HFFc6 (cell line): ENCODE measurements around the gene PCMT1. TPM values are rescaled to one million over a fixed set of nuclear protein-coding genes. Genes with fewer than 3 reads are reported as not detected.
"Not testable (repeated sequence)": the region's sequence is repeated elsewhere in the genome, so short reads cannot be mapped to it uniquely, and the experiment has no call there.

Experiments used
- DNase-seq: peaks from one replicate; pipeline ENCODE4 v3.0.0-alpha.2; 2018
- H3K27ac Mint-ChIP-seq: 2 replicates; pipeline ENCODE4 v1.8.0; 2020; ENCODE audit warnings: mild to moderate bottlenecking, mixed read lengths
- H3K27me3 Mint-ChIP-seq: 2 replicates; pipeline ENCODE4 v1.8.0; 2021; ENCODE audit warnings: mild to moderate bottlenecking, moderate library complexity, mixed read lengths; ENCODE audit not compliant: insufficient read depth
- H3K36me3 Mint-ChIP-seq: 2 replicates; pipeline ENCODE4 v1.8.0; 2021; ENCODE audit warnings: low read depth, mixed read lengths
- H3K4me1 Mint-ChIP-seq: 2 replicates; pipeline ENCODE4 v1.8.0; 2020; ENCODE audit warnings: low read depth, mixed read lengths
- H3K4me3 Mint-ChIP-seq: 2 replicates; pipeline ENCODE4 v1.8.0; 2020; ENCODE audit warnings: mild to moderate bottlenecking, moderate library complexity, mixed read lengths
- H3K9me3 Mint-ChIP-seq: 2 replicates; pipeline ENCODE4 v1.8.0; 2020; ENCODE audit warnings: mild to moderate bottlenecking, mixed read lengths
- CTCF ChIP-seq: fragments of 200-600 bp; sonication (generic); IDR thresholded peaks from 2 replicates; pipeline ENCODE4 v1.5.0; 2021; ENCODE audit warnings: antibody characterized with exemption, mild to moderate bottlenecking
- total RNA-seq, 6 experiments: library from RNA; stranded (reverse); fragmentation: NEBNext Ultra II Directional; extraction: Animal tissue kit (Norgen Biotek cat#: 25700); gene quantifications; 2 replicates in 1 of 6; 3 replicates in 5 of 6; pipeline ENCODE4 v1.2.3, GENCODE V29; 2021

The PCMT1 gene
- total RNA-seq, 6 experiments from 2014 or later, result 99.7 to 126 (median 112) TPM

- Mint-ChIP-seq H3K27ac (no peak overlapping the region; the same call in none of the 2 replicates), H3K36me3 (peaks cover 9% of the 10 kb centered on the region; the same call in 1 of the 2 replicates), H3K4me3 (no peak overlapping the region), H3K4me1 (peaks cover 73% of the 10 kb centered on the region), H3K9me3 (no peaks in the 10 kb centered on the region), H3K27me3 (no peaks in the 10 kb centered on the region)
- DNase-seq, result no peak
- TF ChIP-seq CTCF, result no peak
These were observed 94.9 kb downstream of the PCMT1 start for GRCh38 chr6:149844480-149844879.

GRCh38 chr6:149845549-149845948 lies 96.0 kb downstream of the PCMT1 start:
- no peaks in the 10 kb centered on the region for H3K27me3 Mint-ChIP-seq
- H3K36me3 Mint-ChIP-seq, result peaks cover 9% of the 10 kb centered on the region; the same call in 1 of the 2 replicates
- no peak overlapping the region for H3K27ac Mint-ChIP-seq
- H3K4me1 Mint-ChIP-seq, result peaks cover 75% of the 10 kb centered on the region
- DNase-seq, result no peak
- no peak for TF ChIP-seq CTCF
- H3K9me3 Mint-ChIP-seq, result no peaks in the 10 kb centered on the region
- no peak overlapping the region for H3K4me3 Mint-ChIP-seq

- Mint-ChIP-seq H3K27me3 (no peaks in the 10 kb centered on the region), H3K4me3 (peak overlapping the region; percentile 71), H3K4me1 (peaks cover 75% of the 10 kb centered on the region), H3K36me3 (peaks cover 14% of the 10 kb centered on the region; the same call in 1 of the 2 replicates), H3K27ac (peak overlapping the region; percentile 86), H3K9me3 (no peaks in the 10 kb centered on the region)
- DNase-seq, result peak; percentile 83
- no peak for TF ChIP-seq CTCF
These were observed 96.8 kb downstream of the PCMT1 start for GRCh38 chr6:149846321-149846720.

- Mint-ChIP-seq H3K27ac (peak overlapping the region; percentile 80), H3K27me3 (no peaks in the 10 kb centered on the region), H3K36me3 (peaks cover 10% of the 10 kb centered on the region; the same call in 1 of the 2 replicates), H3K9me3 (no peaks in the 10 kb centered on the region), H3K4me1 (peaks cover 86% of the 10 kb centered on the region), H3K4me3 (no peak overlapping the region)
- DNase-seq, result no peak
- no peak for TF ChIP-seq CTCF
These were observed 98.4 kb downstream of the PCMT1 start for GRCh38 chr6:149847939-149848267.

- H3K27me3 Mint-ChIP-seq, H3K36me3 Mint-ChIP-seq, DNase-seq, H3K4me3 Mint-ChIP-seq, H3K9me3 Mint-ChIP-seq: not testable (repeated sequence)
- H3K4me1 Mint-ChIP-seq, result peaks cover 83% of the 10 kb centered on the region
- H3K27ac Mint-ChIP-seq, result peak overlapping the region; percentile 80
These were observed 98.8 kb downstream of the PCMT1 start for GRCh38 chr6:149848343-149848742.

GRCh38 chr6:149851461-149852110 lies 102.0 kb downstream of the PCMT1 start:
- TF ChIP-seq CTCF, result no peak
- DNase-seq, result peak; percentile 59
- Mint-ChIP-seq H3K4me3 (peak overlapping the region; percentile 20), H3K27ac (peak overlapping the region; percentile 79), H3K9me3 (no peaks in the 10 kb centered on the region), H3K36me3 (peaks cover 10% of the 10 kb centered on the region; the same call in 1 of the 2 replicates), H3K4me1 (peaks cover 77% of the 10 kb centered on the region), H3K27me3 (no peaks in the 10 kb centered on the region)
